K562 (cell line): ENCODE measurements around the gene CTCF. TPM values are rescaled to one million over a fixed set of nuclear protein-coding genes. Genes with fewer than 3 reads are reported as not detected.
A peak's percentile ranks its signal among the peaks of the same experiment; 100 is the strongest.

ENCODE experiments used
- CBX1 ChIP-seq: sonication (generic); IDR thresholded peaks from 2 replicates; pipeline ENCODE4 v1.6.1; 2016; ENCODE audit warnings: antibody characterized with exemption, low read depth, mild to moderate bottlenecking
- ELK1 ChIP-seq: sonication (generic); formaldehyde crosslinking; IDR thresholded peaks from 2 replicates; pipeline ENCODE4 v1.8.1; 2022; ENCODE audit warnings: missing genetic modification reagents
- FOSL1 ChIP-seq: fragments of 200-800 bp; sonication (Bioruptor generic); conservative IDR thresholded peaks from 2 replicates; pipeline ENCODE4 v1.6.1; 2016; ENCODE audit warnings: missing genetic modification characterization, missing compliant biosample characterization
- GTF2B ChIP-seq: IDR thresholded peaks from 2 replicates; pipeline ENCODE4 v1.6.1; 2011; ENCODE audit not compliant: insufficient read length; ENCODE audit errors: extremely low read depth
- HES1 ChIP-seq: fragments of 450-650 bp; IDR thresholded peaks from 2 replicates; pipeline ENCODE4 v1.6.1; 2016; ENCODE audit warnings: low read depth, mild to moderate bottlenecking, moderate library complexity
- JUND ChIP-seq, 2 experiments: IDR thresholded peaks; 2 replicates in 1 of 2; 3 replicates in 1 of 2; pipeline ENCODE4 v1.6.1; 2011; ENCODE audit warnings: borderline replicate concordance in 2 of 2, low read depth in 2 of 2, low read length in 2 of 2, improper control_type of control experiment in 1 of 2, missing biosample characterization in 1 of 2, missing genetic modification characterization in 1 of 2, missing genetic modification reagents in 1 of 2
- MED1 ChIP-seq: sonication (generic); formaldehyde crosslinking; IDR thresholded peaks from 2 replicates; pipeline ENCODE4 v1.8.1; 2023; ENCODE audit warnings: missing genetic modification reagents, borderline replicate concordance
- MTA3 ChIP-seq: fragments of 450-650 bp; formaldehyde crosslinking; IDR thresholded peaks from 2 replicates; pipeline ENCODE4 v1.6.1; 2017; ENCODE audit warnings: mild to moderate bottlenecking, borderline replicate concordance
- MYNN ChIP-seq, 2 experiments: sonication (generic); formaldehyde crosslinking in 1 of 2; IDR thresholded peaks; 2 replicates each; pipeline versions ENCODE4 v1.5.0 to v1.6.1; 2016 to 2020; ENCODE audit warnings: antibody characterized with exemption in 1 of 2, missing genetic modification reagents in 1 of 2
- NCOA1 ChIP-seq: fragments of 450-650 bp; IDR thresholded peaks from 2 replicates; pipeline ENCODE4 v1.6.1; 2016; ENCODE audit warnings: low read depth
- POLR2AphosphoS5 ChIP-seq: IDR thresholded peaks from 2 replicates; pipeline ENCODE4 v1.6.1; 2011; ENCODE audit warnings: mild to moderate bottlenecking, low read depth, low read length, moderate library complexity; ENCODE audit not compliant: control insufficient read depth, insufficient read depth
- RERE ChIP-seq: sonication (generic); formaldehyde crosslinking; IDR thresholded peaks from 2 replicates; pipeline ENCODE4 v1.8.0; 2023; ENCODE audit warnings: missing genetic modification reagents, mild to moderate bottlenecking, borderline replicate concordance
- SFPQ ChIP-seq: fragments of 200-400 bp; formaldehyde crosslinking; IDR thresholded peaks from 2 replicates; pipeline ENCODE4 v1.6.1; 2017; ENCODE audit warnings: mild to moderate bottlenecking, low read depth, low read length, moderate library complexity
- ZBTB17 ChIP-seq: fragments of 450-650 bp; formaldehyde crosslinking; IDR thresholded peaks from 2 replicates; pipeline ENCODE4 v1.4.0; 2020; ENCODE audit warnings: mild to moderate bottlenecking
- ZNF436 ChIP-seq: fragments of 250-450, 450-650 bp; sonication (Bioruptor Pico); formaldehyde crosslinking; IDR thresholded peaks from 2 replicates; pipeline ENCODE4 v1.7.0; 2020; ENCODE audit warnings: mild to moderate bottlenecking
- ZNF584 ChIP-seq: fragments of 200-800 bp; sonication (Bioruptor generic); IDR thresholded peaks from 2 replicates; pipeline ENCODE4 v1.6.1; 2016; ENCODE audit warnings: low read depth, mild to moderate bottlenecking, missing genetic modification characterization, missing compliant biosample characterization
- polyA plus RNA-seq, 8 experiments: library from polyadenylated mRNA; depleted of rRNA in 4 of 8; stranded (reverse) in 5 of 8; unstranded in 3 of 8; fragments of >200 nt; fragmentation: Nextera tagmentation in 2 of 8; fragmentation: Illumina TruSeq in 1 of 8; extraction: Ambion mirVana in 2 of 8; extraction: Trizol in 1 of 8; gene quantifications; 2 replicates each; pipeline versions ENCODE4 v1.2.1 to v1.2.3, GENCODE V29; 2011 to 2014; ENCODE audit warnings: inconsistent platforms in 1 of 8, missing spikeins in 1 of 8
- total RNA-seq, 7 experiments: library from RNA; depleted of rRNA in 6 of 7; stranded (reverse); fragments of >200 nt in 6 of 7; fragmentation: Illumina TruSeq in 2 of 7; extraction: Trizol in 2 of 7; gene quantifications; 2 replicates each; pipeline versions ENCODE4 v1.2.1 to v1.2.3, GENCODE V29; 2011 to 2021; ENCODE audit warnings: low replicate concordance in 1 of 7

CTCF gene
- total and polyA plus RNA-seq, 9 of the 15 experiments (the other 6 are each of a cell fraction or from before 2014, with no cell fraction given) = 7.8 to 49.2 (median 33.9) TPM

GRCh38 chr16:67561824-67562525, 351 bp upstream of the CTCF start (continued):
- TF ChIP-seq GTF2B (no peak), SFPQ (no peak), HES1 (no peak), RERE (no peak), ZNF436 (CRISPR knock-in tag) (no peak), JUND (IDR thresholded peaks at IDR 0.05; ENCODE audit: borderline replicate concordance, low read depth, low read length) (0 out of 2 replicates have a peak, but pooled peaks have one; percentile 41), JUND (tag; IDR thresholded peaks at IDR 0.05; ENCODE audit: borderline replicate concordance, low read depth, low read length) (peak; percentile 39; the same call in 1 of the 3 replicates), MYNN (IDR thresholded peaks at IDR 0.05) (no peak), MYNN (CRISPR knock-in tag; IDR thresholded peaks at IDR 0.05) (no peak), POLR2AphosphoS5 (peak; percentile 75), ZBTB17 (CRISPR knock-in tag) (peak; percentile 98), MTA3 (peak; percentile 91), NCOA1 (no peak), CBX1 (no peak), ELK1 (CRISPR knock-in tag) (no peak), ZNF584 (no peak), FOSL1 (tag) (peak; percentile 27; the same call in 1 of the 2 replicates), MED1 (no peak)
